Fibroblast of mammary gland (primary cell): ENCODE measurements around the gene CYB5R4.

Source experiments
- DNase-seq: peaks from one replicate; pipeline ENCODE4 v3.0.0-alpha.2; 2010; ENCODE audit warnings: low read depth
- H3K4me3 ChIP-seq: 2 replicates; pipeline ENCODE4 v1.5.1; 2011; ENCODE audit warnings: low read depth, mild to moderate bottlenecking, low read length, moderate library complexity; ENCODE audit not compliant: control insufficient read depth
- TF ChIP-seq, protein P1 (sequence below): conservative IDR thresholded peaks from 2 replicates; pipeline ENCODE4 v1.5.1; 2011; ENCODE audit warnings: low read depth, low read length, inconsistent platforms; ENCODE audit not compliant: control insufficient read depth, insufficient read depth

Gene CYB5R4

DNA sequence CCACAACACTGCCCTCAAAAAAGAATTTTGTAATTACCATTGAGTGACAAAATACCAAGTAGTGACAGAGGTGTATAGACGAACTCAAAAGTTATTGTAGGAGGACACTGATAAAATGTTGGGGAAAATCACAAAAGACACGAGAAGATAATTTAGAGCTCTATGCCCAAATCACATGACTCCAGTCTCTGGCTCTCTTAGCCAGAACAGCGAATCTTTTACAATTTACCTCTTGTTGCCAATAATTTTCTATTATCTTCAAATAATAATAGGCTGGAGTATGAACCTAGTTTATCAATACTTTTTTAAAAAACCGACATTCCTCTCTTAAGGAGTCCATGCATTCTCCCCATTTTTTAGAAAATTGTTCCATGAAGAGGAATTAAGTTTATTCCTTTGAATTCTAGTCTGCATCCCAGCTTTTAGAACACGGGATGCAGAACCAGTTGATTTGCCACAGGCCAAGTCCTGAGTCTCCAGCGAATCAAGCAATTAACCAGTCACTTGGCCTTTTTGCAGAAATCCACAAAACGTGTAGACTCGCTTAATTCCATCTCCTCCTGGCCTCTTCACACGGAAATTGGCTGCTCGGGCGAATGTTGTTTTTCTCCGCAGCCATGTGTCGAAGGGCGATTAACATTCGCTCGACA lies 6.8 kb upstream of the CYB5R4 start:
- TF ChIP-seq, protein P1, sequence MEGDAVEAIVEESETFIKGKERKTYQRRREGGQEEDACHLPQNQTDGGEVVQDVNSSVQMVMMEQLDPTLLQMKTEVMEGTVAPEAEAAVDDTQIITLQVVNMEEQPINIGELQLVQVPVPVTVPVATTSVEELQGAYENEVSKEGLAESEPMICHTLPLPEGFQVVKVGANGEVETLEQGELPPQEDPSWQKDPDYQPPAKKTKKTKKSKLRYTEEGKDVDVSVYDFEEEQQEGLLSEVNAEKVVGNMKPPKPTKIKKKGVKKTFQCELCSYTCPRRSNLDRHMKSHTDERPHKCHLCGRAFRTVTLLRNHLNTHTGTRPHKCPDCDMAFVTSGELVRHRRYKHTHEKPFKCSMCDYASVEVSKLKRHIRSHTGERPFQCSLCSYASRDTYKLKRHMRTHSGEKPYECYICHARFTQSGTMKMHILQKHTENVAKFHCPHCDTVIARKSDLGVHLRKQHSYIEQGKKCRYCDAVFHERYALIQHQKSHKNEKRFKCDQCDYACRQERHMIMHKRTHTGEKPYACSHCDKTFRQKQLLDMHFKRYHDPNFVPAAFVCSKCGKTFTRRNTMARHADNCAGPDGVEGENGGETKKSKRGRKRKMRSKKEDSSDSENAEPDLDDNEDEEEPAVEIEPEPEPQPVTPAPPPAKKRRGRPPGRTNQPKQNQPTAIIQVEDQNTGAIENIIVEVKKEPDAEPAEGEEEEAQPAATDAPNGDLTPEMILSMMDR = no peak
- H3K4me3 ChIP-seq = peak overlapping the region; percentile 55
- no peak for DNase-seq

DNA sequence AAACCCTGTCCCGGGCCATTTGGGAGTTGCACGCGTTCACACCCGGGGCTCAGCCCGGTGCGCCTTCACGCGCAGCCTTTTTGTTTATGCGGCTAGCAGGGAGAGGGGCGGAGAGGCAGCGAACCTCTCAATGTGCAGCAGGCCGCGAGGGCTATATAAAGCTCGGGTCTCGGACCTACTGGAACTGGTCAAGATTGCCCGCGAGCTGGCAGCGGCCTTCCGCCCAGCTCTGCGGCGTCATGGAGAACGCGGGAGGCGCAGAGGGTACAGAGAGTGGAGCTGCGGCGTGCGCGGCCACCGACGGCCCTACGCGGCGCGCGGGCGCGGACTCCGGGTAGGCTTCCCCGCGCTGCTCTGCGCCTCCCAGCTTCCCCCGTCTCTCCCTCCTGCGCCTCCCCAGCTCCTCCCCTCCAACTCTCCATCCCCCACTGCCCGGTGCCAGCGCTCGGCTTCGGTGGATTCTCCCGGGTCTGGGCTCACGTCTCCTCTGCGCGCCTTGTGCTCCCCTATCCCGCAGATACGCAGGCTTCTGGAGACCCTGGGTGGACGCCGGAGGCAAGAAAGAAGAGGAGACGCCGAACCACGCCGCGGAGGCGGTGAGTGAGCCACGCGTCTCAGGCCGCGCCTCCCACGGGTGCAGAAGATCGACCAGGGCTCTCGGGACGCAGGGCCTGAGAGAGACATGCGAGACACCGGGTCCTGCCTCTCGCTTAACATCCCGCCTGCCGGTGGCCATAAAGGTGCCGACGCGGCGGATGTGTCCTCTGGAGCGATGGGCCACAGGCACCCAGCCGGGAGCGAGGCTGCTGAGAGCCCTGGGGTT lies 6.1 kb upstream of the CYB5R4 start, which contains the start of gene RIPPLY2:
RIPPLY2 (plus strand) TSS at position 183 of the 823 bp plus-strand sequence; CDS start at position 240, 57 bp downstream.
- TF ChIP-seq, protein P1 = no peak
- DNase-seq = peak; percentile 50
- peak within 1 kb of the TSS; percentile 55 for H3K4me3 ChIP-seq

DNA sequence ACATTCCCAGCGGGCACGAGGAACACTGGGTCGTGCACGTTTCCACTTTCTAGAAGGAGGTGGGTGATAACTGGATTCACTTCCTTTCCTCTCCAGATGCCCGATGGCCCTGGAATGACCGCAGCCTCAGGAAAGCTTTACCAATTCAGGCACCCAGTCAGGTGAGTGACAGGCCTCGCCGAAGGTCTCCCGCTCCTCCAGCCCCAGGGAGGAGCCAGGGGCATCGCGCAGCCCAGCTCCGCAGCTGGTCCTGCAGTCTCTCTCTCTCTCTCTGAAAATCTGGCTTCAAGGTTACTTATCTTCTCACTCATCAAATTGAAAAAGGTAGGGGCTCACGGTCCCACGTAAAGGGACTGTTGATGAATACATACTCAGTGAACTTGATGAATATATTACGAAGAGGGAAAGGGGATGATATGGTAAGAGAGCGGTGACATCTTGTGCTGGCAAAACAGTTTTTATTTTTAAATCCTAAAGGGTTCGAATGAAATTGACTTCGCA lies 5.4 kb upstream of the CYB5R4 start:
- peak overlapping the region; percentile 55 for H3K4me3 ChIP-seq
- TF ChIP-seq, protein P1 = no peak
- no peak for DNase-seq

DNA sequence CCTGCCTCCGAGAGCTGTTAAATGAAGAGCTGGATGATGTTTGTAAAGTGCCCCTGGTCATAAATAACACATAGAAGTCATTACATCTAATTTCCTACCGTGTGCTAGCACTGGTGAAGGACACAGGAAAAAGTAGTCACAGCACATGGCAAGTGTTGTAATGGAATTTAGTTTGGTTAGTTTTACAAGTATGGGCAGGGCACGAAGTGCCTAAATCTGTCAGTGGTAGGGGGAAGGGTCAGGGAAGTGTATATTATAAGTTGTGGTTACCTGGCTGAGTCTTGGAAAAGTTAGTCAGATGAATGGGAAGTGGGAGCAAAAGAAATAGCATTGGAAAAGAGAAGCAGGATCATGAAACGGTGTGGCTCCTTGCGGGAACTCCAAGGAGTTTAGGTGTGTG lies 4.7 kb upstream of the CYB5R4 start:
- TF ChIP-seq, protein P1 = no peak
- DNase-seq = no peak
- H3K4me3 ChIP-seq = no peak overlapping the region

DNA sequence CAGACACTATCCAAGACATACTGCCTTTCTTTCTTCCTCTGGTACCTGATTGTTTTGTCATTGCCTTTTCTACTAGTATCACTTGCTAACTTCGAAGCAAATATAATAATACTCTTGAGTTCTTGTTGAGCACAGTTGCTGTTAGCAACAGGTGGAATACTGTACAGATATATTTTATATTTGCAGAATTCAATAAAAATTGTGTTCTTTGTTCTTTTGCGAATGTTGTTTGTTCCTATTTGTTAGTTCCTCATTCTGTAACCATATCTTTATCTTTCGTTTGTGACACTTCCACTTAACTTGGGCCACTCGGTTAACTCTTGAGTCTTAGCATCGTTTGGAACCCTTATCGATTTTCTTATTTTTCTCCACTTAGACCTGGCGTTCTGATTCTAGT lies 868 bp downstream of the CYB5R4 start:
- no peak for DNase-seq
- H3K4me3 ChIP-seq = peak overlapping the region; percentile 94
- TF ChIP-seq, protein P1 = no peak

DNA sequence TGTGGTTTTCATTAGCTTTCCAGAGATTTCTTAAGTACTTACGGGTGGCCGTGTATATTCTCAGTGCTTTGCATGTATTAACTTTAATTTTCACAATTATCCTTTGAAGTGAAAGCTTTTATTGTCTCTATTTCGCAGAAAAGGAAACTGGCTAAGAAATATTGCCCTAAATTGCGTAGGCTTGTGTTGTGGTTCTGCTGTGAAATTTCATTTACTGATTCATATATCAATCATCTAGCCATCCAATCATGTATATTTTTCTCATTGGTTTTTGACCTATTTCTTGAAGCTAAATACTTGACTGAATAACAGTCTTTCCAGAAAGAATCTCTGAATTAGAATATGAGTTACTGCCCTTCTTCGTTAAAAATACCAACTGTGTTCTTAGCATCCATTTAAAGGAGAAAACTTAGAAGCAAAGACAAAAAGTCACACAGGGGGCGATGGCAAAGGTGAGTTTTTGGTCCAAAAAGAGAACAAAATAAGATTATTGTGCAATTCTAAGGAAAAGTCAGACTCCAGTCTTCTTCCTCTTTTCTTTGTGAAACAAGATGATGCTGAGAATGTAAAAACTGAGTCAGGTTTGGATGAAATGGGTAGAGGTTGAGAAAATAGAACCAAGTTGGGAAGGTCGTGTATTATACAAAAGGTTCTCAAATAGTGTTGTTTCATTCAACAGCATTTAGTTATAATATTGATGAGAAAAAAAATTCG lies 1.4 kb downstream of the CYB5R4 start:
- TF ChIP-seq, protein P1 = no peak
- peak overlapping the region; percentile 94 for H3K4me3 ChIP-seq
- no peak for DNase-seq
